Activated effector memory CD4-positive, alpha-beta T cell treated with Interleukin-2 at 50 U/mL for 16 hours (primary cell): Measurements from ENCODE around the gene MRPL11.
A peak's percentile ranks its signal among the peaks of the same experiment; 100 is the strongest.

ENCODE experiments used
- DNase-seq: peaks from one replicate; pipeline ENCODE4 v3.0.0-alpha.2; 2020

The MRPL11 gene

GRCh38 chr11:66428933-66429332 lies 9.7 kb downstream of the MRPL11 start:
- DNase-seq = no peak

GRCh38 chr11:66426314-66426713 lies 12.3 kb downstream of the MRPL11 start:
- no peak for DNase-seq

DNA sequence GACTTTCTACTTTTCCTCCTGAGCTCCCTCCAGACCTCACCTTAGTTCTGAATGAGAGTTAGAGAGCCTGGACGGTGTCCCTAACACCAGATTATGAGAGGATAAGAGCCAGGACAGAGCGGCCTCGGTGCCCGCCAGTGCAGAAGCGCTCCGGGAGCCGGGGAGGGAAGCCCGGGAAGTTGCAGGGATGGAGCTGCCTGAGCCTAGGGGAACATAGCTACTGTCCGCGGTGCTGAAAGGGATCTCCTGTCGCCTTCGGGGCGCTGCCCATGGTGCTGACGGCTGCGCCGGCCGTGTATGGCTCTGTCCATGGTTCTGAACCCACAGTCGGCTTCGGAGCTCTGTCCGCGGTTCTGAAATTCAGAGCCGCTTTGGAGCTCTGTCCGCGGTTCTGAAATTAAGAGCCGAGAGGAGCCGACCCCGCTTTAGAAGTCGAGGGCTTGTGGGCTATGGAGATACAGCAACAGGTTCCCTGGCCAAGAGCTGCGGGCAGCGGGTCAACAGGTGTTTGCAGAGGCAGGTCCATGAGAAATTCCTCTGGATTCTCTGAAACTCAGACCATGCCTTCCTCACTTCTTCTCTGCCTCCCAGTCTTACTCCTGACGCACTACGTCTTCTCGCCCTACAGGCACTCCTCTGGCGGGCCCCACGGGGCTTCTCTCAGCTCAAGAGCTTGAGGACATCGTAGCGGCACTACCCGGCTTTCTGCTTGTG lies 17.0 kb downstream of the MRPL11 start:
- peak; percentile 77 for DNase-seq

DNA sequence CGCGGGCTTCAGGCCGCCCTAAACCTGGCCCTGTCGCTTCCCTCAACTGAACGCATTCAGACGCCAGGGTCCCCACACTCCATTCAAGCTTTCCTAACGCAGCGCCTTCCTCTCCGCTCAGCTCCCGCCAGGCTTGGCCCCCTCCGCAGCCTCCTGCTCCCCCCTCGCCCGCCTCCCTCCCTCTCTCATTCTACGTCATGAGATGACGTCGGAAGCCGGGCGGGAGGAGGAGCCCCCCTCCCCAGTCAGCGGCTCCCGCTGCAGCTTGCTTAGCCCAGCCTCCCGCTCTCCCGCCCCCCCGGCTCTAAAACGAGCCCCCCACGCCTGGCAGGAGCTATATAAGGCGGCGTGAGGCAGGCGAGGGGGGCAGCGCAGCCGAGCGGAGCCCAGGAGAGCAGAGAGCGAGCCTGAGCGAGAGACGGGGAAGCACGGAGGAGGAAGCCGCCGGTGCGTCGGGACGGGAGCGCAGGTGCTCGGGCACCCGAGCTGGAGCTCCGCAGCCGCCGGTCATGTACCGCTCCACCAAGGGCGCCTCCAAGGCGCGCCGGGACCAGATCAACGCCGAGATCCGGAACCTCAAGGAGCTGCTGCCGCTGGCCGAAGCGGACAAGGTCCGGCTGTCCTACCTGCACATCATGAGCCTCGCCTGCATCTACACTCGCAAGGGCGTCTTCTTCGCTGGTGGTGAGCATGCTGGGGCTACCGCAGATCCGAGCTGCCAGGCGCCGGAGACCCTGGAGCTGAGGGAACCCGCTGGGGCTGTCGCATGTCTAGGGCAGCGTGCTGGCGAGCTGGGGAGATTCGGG lies 17.8 kb downstream of the MRPL11 start, which contains the start of gene NPAS4:
Gene NPAS4, plus strand, starts transcription at position 365 of the 806 bp plus-strand sequence. Its CDS starts 145 bp downstream, at position 510.
- DNase-seq = no peak

GRCh38 chr11:66419825-66420224 lies 18.8 kb downstream of the MRPL11 start:
- no peak for DNase-seq

DNA sequence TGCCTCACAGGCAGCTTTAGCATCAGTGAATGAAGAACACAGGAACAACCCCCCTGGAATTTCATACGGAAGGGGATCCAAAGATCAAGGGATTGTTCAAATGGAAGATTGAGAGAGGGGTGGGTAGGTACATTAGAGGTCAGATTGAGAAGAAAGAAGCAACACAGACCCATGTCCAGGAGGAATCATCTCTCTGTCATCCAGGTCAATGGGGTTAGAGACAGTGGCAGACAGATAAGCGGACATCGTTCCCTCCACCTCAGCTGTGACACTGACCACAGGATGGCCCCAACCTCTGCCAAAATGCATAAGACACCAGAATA lies 19.7 kb downstream of the MRPL11 start:
- no peak for DNase-seq

GRCh38 chr11:66418168-66418985 lies 20.3 kb downstream of the MRPL11 start:
- peak; percentile 10 for DNase-seq

- no peak for DNase-seq
These were observed 21.6 kb downstream of the MRPL11 start for GRCh38 chr11:66417000-66417399.

DNA sequence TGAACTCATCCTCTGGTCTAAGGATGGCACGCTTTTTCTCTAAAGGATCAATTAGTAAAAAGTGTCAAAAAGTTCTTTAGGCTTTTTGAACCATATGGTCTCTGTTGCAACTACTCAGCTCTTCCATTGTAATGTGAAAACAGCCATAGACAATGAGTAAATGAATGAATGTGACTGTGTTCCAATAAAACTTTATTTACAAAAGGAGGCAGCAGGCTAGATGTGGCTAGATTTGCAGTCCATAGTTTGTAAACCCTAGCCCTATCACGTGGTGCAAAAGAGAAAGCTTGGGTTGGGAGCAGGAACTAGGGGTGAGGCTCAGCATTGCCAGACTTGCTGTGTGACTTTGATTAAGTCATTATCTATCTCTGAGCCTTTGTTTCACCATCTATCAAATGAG lies 23.2 kb downstream of the MRPL11 start:
- no peak for DNase-seq

GRCh38 chr11:66414120-66414934 lies 24.3 kb downstream of the MRPL11 start:
- no peak for DNase-seq

GRCh38 chr11:66413167-66413566 lies 25.5 kb downstream of the MRPL11 start:
- no peak for DNase-seq

DNA sequence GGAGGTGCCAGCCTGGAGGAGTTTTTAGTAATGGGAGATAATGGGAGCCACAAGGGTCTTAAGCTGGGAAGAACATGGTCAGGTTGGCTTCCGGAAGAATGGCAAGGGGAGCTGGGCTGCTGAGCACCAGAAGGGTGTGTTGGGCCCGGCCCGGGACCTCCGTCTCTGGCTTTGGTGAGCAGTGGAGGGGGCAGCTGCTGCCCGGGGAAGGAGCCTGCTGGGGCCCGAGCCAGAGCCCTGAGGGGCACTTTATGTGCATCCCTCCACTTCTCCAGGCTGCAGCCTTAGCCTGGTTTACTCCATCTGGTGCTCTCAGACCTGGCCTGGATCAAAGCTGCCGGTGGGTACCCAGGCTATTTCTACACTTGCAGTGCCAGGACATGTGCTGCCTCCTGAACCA lies 26.5 kb downstream of the MRPL11 start:
- no peak for DNase-seq

DNA sequence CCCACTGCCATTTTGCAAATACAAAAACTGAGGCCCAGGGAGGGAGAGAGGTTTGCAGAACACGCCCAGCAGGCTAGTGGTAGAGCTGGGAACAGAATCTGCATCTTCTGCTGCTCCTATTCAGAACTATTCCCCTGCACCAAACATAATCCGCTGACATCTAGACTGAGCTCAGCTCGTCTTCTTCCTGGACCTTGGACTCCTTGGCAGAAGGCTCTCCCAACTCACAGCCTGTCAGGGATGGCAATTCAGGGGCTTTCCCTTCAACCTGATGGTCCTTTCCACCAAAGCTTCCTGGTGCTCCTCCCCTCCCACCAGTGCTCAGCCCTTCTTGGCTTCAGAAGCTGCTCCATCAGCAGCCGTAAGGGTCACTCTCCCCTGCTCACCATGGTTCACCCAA lies 27.3 kb downstream of the MRPL11 start:
- no peak for DNase-seq

GRCh38 chr11:66410191-66410590 lies 28.5 kb downstream of the MRPL11 start:
- no peak for DNase-seq

DNA sequence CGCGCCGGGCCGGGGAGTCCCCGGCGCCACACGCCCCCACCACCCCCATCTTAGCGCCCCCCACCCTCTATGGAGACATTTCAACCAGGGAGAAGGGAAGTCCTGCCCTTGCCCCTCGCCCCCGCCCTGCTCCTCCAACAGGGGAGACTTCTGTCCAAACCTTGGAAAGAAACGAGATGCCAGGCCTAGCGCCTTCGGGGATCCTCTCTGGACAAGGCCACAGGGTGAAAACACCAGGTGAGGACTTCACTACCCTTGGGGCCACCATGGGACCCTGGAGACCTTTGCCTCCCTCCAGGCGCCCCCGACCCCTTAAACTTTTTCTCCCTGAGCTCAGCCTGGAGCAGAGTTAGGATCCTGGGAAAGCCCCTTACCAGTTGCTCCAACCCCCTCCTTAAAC lies 29.4 kb downstream of the MRPL11 start:
- no peak for DNase-seq

GRCh38 chr11:66408488-66409214 lies 30.0 kb downstream of the MRPL11 start:
- DNase-seq = peak; percentile 88

- DNase-seq = no peak
These were observed 31.0 kb downstream of the MRPL11 start for GRCh38 chr11:66407651-66408050.

DNA sequence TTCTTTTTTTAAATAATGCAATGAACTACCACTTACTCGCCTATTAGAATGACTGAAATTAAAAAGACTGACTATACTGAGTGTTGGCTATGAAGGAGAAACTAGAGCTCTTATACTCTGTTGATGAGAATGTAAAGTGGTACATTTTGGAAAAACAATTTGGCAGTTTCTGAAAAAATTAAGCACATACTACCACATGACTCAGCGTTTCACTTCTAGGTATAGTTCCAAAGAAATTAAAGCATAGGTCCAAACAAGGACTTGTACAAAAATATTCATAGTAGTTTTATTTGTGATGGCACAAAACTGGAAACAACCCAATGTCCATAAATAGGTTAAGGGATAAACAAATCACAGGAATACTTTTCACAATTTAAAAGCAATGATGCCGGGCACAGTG lies 44.7 kb downstream of the MRPL11 start:
- no peak for DNase-seq

DNA sequence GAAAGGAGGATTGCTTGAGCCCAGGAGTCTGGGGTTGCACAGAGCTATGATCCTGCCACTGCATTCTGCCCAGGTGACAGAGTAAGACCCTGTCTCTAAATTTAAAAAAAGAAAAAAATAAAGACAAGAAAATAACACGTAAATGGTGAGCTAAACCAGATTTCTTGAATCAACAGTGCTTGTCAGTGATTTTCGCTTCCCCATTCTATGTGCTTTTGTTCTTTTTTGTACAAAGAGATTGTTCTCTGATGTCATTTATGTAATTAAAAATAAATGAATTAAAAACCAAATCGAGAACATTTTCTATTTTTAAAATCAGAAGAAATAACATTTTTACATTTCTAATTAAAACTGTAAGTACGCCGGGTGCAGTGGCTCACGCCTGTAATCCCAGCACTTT lies 47.3 kb downstream of the MRPL11 start:
- no peak for DNase-seq

DNA sequence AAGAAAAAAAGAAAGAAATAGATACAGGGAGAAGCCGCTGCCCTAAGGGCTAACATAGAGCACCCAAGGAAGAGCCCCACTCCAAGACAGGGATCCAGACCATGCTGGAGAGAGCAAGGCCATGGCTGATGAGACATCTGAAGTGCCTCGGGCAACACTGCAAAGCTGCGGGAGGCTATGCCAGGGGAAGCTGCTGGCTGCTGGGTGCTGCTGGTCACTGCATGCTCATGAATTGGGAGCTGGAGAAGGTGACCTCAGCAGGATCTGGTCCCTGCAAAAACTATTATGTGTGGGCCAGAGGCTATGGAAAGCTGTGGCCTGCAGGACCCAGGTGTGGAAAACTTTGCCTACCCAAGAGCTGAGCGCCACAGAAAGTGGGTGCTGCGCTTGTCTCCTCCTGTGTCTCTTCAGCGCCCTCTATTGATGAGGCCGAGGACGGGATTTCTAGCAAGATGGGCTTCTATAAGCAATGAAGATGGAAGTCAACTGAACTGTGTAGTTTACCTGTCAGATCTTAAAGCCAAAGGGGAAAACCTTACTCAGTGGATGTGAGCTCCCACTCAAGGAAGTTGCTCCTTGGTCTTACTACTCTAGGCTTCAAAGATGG lies 49.8 kb downstream of the MRPL11 start:
- DNase-seq = peak; percentile 49
